SK-N-SH treated with all-trans-retinoic acid at 6 μM for 48 hours (cell line): Measurements from ENCODE around the gene COG8.

Experiments used
- ATAC-seq: fragments of 200-7000 bp; cut with Tn5 transposase; 3 replicates; pipeline ENCODE4 v1.9.1; 2020; ENCODE audit warnings: mild to moderate bottlenecking, moderate library complexity
- ARNTL ChIP-seq: fragments of 450-650 bp; formaldehyde crosslinking; IDR thresholded peaks from 2 replicates; pipeline ENCODE4 v1.5.0; 2020; ENCODE audit warnings: low read depth, mild to moderate bottlenecking, moderate library complexity, borderline replicate concordance
- BACH2 ChIP-seq: fragments of 250-450 bp; sonication (Bioruptor Pico); IDR thresholded peaks from 2 replicates; pipeline ENCODE4 v1.9.0; 2021; ENCODE audit warnings: mild to moderate bottlenecking, borderline replicate concordance
- CSDC2 ChIP-seq: fragments of 250-450 bp; sonication (Bioruptor Pico); IDR thresholded peaks from 2 replicates; pipeline ENCODE4 v1.5.0; 2020; ENCODE audit warnings: mild to moderate bottlenecking, moderate library complexity
- ESRRG ChIP-seq: fragments of 250-450 bp; sonication (Bioruptor Pico); IDR thresholded peaks from 2 replicates; pipeline ENCODE4 v1.6.1; 2021; ENCODE audit warnings: mild to moderate bottlenecking
- GLIS3 ChIP-seq: fragments of 250-450 bp; sonication (Bioruptor Pico); IDR thresholded peaks from 2 replicates; pipeline ENCODE4 v1.5.0; 2020; ENCODE audit warnings: mild to moderate bottlenecking, moderate library complexity
- ISL1 ChIP-seq: fragments of 250-450 bp; sonication (Bioruptor Pico); IDR thresholded peaks from 2 replicates; pipeline ENCODE4 v2.1.2; 2022; ENCODE audit warnings: mild to moderate bottlenecking, moderate library complexity
- OSR1 ChIP-seq: fragments of 250-450 bp; sonication (Bioruptor Pico); IDR thresholded peaks from 2 replicates; pipeline ENCODE4 v1.8.0; 2022; ENCODE audit warnings: moderate library complexity, mild to moderate bottlenecking, inconsistent platforms
- PPARA ChIP-seq: fragments of 250-450 bp; sonication (Bioruptor Pico); IDR thresholded peaks from 2 replicates; pipeline ENCODE4 v1.5.0; 2020; ENCODE audit warnings: mild to moderate bottlenecking, borderline replicate concordance
- RARB ChIP-seq: fragments of 250-450 bp; sonication (Bioruptor Pico); IDR thresholded peaks from 2 replicates; pipeline ENCODE4 v1.8.0; 2021; ENCODE audit warnings: mild to moderate bottlenecking, moderate library complexity
- SNAI2 ChIP-seq: fragments of 250-450 bp; sonication (Bioruptor Pico); IDR thresholded peaks from 2 replicates; pipeline ENCODE4 v1.5.0; 2020; ENCODE audit warnings: mild to moderate bottlenecking, moderate library complexity
- TCF4 ChIP-seq: fragments of 250-450 bp; sonication (Bioruptor Pico); IDR thresholded peaks from 2 replicates; pipeline ENCODE4 v1.8.0; 2021; ENCODE audit warnings: mild to moderate bottlenecking, moderate library complexity, borderline replicate concordance
- TOX ChIP-seq: fragments of 250-450 bp; sonication (Bioruptor Pico); IDR thresholded peaks from 2 replicates; pipeline ENCODE4 v1.8.0; 2021; ENCODE audit warnings: mild to moderate bottlenecking, moderate library complexity, borderline replicate concordance
- ZC3H10 ChIP-seq: fragments of 250-450 bp; sonication (Bioruptor Pico); IDR thresholded peaks from 2 replicates; pipeline ENCODE4 v1.5.1; 2021; ENCODE audit warnings: mild to moderate bottlenecking, moderate library complexity
- ZFP3 ChIP-seq: fragments of 250-450 bp; sonication (Bioruptor Pico); IDR thresholded peaks from 2 replicates; pipeline ENCODE4 v1.5.0; 2020; ENCODE audit warnings: mild to moderate bottlenecking, moderate library complexity
- ZFP30 ChIP-seq: fragments of 450-650 bp; formaldehyde crosslinking; IDR thresholded peaks from 2 replicates; pipeline ENCODE4 v1.5.0; 2022; ENCODE audit warnings: mild to moderate bottlenecking, moderate library complexity
- ZNF565 ChIP-seq: fragments of 450-650 bp; formaldehyde crosslinking; conservative IDR thresholded peaks from 2 replicates; pipeline ENCODE4 v1.5.0; 2020; ENCODE audit warnings: low read depth, mild to moderate bottlenecking, moderate library complexity
- ZNF70 ChIP-seq: fragments of 450-650 bp; formaldehyde crosslinking; IDR thresholded peaks from 2 replicates; pipeline ENCODE4 v1.5.0; 2020; ENCODE audit warnings: mild to moderate bottlenecking, moderate library complexity
- ZNF8 ChIP-seq: fragments of 450-650 bp; formaldehyde crosslinking; IDR thresholded peaks from 2 replicates; pipeline ENCODE4 v1.5.0; 2020; ENCODE audit warnings: mild to moderate bottlenecking, moderate library complexity
- TF ChIP-seq, protein P1 (sequence below): fragments of 250-450 bp; sonication (Bioruptor Pico); IDR thresholded peaks from 2 replicates; pipeline ENCODE4 v1.5.1; 2020; ENCODE audit warnings: low read depth, mild to moderate bottlenecking, moderate library complexity
- TF ChIP-seq, protein P2 (sequence below): fragments of 250-450 bp; sonication (Bioruptor Pico); IDR thresholded peaks from 2 replicates; pipeline ENCODE4 v1.5.1; 2021; ENCODE audit warnings: mild to moderate bottlenecking, moderate library complexity
- TF ChIP-seq, protein P3 (sequence below): fragments of 250-450 bp; sonication (Bioruptor Pico); IDR thresholded peaks from 2 replicates; pipeline ENCODE4 v1.5.0; 2020; ENCODE audit warnings: mild to moderate bottlenecking, moderate library complexity
- TF ChIP-seq, protein P4 (sequence below): fragments of 250-450 bp; sonication (Bioruptor Pico); IDR thresholded peaks from 2 replicates; pipeline ENCODE4 v1.8.0; 2021; ENCODE audit warnings: low read depth, mild to moderate bottlenecking, moderate library complexity, borderline replicate concordance

Gene COG8

DNA sequence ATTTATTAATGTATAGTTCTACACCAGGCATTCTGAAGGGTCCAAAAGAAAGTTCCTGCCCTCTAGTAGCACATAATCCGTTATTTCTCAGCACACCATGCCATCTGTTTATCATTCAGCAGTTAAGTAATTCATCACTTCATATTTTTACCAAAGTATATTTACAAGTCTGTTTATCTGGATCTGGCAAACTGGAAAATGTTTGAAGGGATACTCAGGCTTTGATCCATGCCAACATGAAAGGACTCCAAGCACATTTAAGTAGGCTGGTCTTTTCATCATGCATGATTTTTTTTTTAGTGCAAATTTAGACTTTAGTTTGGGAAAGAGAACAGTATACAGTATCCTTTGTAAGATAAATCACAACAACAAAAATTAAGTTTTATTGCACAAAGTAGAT, 32.3 kb downstream of the COG8 start:
- no peak for ATAC-seq
- TF ChIP-seq CSDC2 (CRISPR knock-in tag) (no peak), ZNF70 (CRISPR knock-in tag) (no peak), ARNTL (CRISPR knock-in tag) (no peak), ZNF565 (no peak), SNAI2 (no peak), ESRRG (CRISPR knock-in tag) (no peak), TCF4 (CRISPR knock-in tag) (no peak), PPARA (CRISPR knock-in tag) (no peak), ZFP3 (no peak)

DNA sequence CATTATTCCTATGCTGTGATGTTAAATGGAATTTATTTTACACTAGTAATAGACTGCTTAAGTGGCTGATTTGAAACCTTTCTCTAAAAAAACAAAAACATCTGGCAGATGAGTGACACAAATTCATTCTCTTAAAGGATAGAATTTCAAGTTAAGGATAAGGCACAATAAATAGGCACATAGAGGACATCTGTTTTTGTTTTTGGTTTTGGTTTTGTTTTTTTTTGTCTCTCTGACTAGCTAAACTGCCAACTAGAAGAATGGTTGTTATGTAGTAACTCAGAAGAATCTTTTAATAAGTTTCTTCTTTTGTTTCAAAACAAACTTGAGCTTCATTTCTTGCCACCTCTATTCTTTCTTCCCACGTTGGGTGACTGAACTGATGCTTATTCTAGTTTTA, 33.3 kb downstream of the COG8 start:
- TF ChIP-seq, protein P1, sequence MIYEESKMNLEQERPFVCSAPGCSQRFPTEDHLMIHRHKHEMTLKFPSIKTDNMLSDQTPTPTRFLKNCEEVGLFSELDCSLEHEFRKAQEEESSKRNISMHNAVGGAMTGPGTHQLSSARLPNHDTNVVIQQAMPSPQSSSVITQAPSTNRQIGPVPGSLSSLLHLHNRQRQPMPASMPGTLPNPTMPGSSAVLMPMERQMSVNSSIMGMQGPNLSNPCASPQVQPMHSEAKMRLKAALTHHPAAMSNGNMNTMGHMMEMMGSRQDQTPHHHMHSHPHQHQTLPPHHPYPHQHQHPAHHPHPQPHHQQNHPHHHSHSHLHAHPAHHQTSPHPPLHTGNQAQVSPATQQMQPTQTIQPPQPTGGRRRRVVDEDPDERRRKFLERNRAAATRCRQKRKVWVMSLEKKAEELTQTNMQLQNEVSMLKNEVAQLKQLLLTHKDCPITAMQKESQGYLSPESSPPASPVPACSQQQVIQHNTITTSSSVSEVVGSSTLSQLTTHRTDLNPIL (CRISPR knock-in tag): no peak
- no peak for TF ChIP-seq SNAI2
- TF ChIP-seq ZNF70 (CRISPR knock-in tag): no peak
- no peak for TF ChIP-seq ISL1 (CRISPR knock-in tag)
- TF ChIP-seq, protein P2, sequence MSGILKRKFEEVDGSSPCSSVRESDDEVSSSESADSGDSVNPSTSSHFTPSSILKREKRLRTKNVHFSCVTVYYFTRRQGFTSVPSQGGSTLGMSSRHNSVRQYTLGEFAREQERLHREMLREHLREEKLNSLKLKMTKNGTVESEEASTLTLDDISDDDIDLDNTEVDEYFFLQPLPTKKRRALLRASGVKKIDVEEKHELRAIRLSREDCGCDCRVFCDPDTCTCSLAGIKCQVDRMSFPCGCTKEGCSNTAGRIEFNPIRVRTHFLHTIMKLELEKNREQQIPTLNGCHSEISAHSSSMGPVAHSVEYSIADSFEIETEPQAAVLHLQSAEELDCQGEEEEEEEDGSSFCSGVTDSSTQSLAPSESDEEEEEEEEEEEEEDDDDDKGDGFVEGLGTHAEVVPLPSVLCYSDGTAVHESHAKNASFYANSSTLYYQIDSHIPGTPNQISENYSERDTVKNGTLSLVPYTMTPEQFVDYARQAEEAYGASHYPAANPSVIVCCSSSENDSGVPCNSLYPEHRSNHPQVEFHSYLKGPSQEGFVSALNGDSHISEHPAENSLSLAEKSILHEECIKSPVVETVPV (CRISPR knock-in tag): no peak
- TF ChIP-seq PPARA (CRISPR knock-in tag): no peak
- TF ChIP-seq ARNTL (CRISPR knock-in tag): no peak
- no peak for TF ChIP-seq CSDC2 (CRISPR knock-in tag)
- TF ChIP-seq, protein P3, sequence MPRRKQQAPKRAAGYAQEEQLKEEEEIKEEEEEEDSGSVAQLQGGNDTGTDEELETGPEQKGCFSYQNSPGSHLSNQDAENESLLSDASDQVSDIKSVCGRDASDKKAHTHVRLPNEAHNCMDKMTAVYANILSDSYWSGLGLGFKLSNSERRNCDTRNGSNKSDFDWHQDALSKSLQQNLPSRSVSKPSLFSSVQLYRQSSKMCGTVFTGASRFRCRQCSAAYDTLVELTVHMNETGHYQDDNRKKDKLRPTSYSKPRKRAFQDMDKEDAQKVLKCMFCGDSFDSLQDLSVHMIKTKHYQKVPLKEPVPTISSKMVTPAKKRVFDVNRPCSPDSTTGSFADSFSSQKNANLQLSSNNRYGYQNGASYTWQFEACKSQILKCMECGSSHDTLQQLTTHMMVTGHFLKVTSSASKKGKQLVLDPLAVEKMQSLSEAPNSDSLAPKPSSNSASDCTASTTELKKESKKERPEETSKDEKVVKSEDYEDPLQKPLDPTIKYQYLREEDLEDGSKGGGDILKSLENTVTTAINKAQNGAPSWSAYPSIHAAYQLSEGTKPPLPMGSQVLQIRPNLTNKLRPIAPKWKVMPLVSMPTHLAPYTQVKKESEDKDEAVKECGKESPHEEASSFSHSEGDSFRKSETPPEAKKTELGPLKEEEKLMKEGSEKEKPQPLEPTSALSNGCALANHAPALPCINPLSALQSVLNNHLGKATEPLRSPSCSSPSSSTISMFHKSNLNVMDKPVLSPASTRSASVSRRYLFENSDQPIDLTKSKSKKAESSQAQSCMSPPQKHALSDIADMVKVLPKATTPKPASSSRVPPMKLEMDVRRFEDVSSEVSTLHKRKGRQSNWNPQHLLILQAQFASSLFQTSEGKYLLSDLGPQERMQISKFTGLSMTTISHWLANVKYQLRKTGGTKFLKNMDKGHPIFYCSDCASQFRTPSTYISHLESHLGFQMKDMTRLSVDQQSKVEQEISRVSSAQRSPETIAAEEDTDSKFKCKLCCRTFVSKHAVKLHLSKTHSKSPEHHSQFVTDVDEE (CRISPR knock-in tag): no peak
- no peak for TF ChIP-seq ZNF8
- no peak for TF ChIP-seq ZFP3
- no peak for TF ChIP-seq BACH2 (CRISPR knock-in tag)
- TF ChIP-seq TOX (CRISPR knock-in tag): no peak
- no peak for TF ChIP-seq ZNF565
- no peak for TF ChIP-seq OSR1 (CRISPR knock-in tag)
- ATAC-seq: no peak; the same call in 2 of the 3 replicates

DNA sequence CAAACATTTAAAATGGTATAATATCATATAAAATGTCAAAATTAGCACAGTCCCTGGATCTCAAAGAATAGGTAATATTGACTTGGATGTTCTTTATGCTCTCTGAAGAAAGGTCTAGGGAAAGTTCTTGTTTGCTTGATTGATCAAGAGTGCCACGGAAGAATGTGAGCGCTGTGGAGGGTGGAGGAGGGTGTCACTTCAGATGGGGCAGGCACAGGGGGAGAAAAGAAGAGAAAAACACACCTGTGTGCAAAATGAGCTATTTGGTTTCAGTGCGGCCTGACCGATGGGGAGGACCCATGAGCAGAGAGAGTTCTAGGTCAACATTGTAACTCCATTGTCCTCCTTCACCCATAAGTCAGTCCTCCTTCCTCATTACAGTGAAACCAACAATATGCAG, 37.1 kb downstream of the COG8 start:
- ATAC-seq: no peak
- no peak for TF ChIP-seq SNAI2
- TF ChIP-seq ZNF565: no peak
- no peak for TF ChIP-seq ESRRG (CRISPR knock-in tag)
- TF ChIP-seq GLIS3 (CRISPR knock-in tag): no peak
- TF ChIP-seq ARNTL (CRISPR knock-in tag): no peak
- TF ChIP-seq TOX (CRISPR knock-in tag): no peak
- TF ChIP-seq, protein P1 (CRISPR knock-in tag): no peak
- no peak for TF ChIP-seq RARB (CRISPR knock-in tag)

DNA sequence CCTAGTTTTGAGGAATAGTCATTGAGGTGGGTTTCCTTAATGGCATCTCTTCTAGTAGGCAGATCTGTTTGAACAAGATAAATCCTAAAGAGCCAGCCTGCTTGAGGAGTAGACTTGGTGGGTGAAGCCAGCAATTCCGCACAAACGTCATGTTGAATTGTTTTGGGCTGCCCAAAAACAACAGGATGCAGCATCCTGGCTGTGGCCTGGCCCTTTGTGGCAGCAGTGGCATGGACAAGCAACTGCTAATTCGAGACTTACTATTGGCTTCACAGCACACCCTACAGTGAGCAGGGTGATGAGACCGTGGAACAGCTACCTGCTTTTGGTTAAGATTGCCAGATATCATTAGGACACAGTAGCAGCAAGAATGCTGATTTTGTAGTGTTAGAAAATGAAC, 37.5 kb downstream of the COG8 start:
- TF ChIP-seq, protein P4, sequence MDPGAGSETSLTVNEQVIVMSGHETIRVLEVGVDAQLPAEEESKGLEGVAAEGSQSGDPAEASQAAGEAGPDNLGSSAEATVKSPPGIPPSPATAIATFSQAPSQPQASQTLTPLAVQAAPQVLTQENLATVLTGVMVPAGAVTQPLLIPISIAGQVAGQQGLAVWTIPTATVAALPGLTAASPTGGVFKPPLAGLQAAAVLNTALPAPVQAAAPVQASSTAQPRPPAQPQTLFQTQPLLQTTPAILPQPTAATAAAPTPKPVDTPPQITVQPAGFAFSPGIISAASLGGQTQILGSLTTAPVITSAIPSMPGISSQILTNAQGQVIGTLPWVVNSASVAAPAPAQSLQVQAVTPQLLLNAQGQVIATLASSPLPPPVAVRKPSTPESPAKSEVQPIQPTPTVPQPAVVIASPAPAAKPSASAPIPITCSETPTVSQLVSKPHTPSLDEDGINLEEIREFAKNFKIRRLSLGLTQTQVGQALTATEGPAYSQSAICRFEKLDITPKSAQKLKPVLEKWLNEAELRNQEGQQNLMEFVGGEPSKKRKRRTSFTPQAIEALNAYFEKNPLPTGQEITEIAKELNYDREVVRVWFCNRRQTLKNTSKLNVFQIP (CRISPR knock-in tag): no peak
- TF ChIP-seq ZNF8 (no peak), ZC3H10 (CRISPR knock-in tag) (no peak), ESRRG (CRISPR knock-in tag) (no peak), ZFP3 (no peak), ZFP30 (CRISPR knock-in tag) (no peak), TCF4 (CRISPR knock-in tag) (no peak), TOX (CRISPR knock-in tag) (no peak), CSDC2 (CRISPR knock-in tag) (no peak), OSR1 (CRISPR knock-in tag) (no peak), SNAI2 (no peak), ZNF565 (no peak)
- TF ChIP-seq, protein P3 (CRISPR knock-in tag): no peak
- no peak for ATAC-seq
